Measurements from ENCODE around the gene BRSK1.

Gene BRSK1

GRCh38 chr19:55339105-55339888, 55.5 kb downstream of the BRSK1 start, which contains the start of gene KMT5C:
KMT5C (plus strand) TSS chr19:55339876; CDS start chr19:55341937, 2,061 bp downstream.
- DNase-seq, result peak; percentile 100

GRCh38 chr19:55339889-55340783, 56.3 kb downstream of the BRSK1 start:
- peak in 1 of 2 experiments; percentile 33 for DNase-seq

DNA sequence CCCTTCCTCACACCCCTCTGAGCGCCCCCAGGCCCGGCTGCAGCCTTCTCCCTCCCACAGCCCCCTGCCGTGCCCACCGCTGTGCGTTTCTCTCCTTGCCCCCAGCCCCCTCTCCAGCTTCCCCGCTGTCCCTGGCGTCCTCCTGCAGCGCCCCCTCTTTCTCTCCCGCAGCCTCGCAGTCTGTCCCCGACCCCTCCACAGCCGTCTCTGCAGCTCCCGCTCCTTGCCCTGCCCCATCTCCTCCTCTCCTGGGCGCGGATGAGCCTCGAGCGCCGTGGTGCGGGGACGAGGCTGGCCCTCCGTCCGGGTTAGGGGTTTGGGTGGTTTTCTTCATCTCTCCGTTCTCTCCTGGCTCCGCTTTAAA, 57.0 kb downstream of the BRSK1 start:
- DNase-seq, result peak; percentile 29 to 50

GRCh38 chr19:55341171-55341588, 57.4 kb downstream of the BRSK1 start:
- DNase-seq, result peak; percentile 43 to 50

- DNase-seq, result no peak
Measured at GRCh38 chr19:55341595-55342531, 58.1 kb downstream of the BRSK1 start.

GRCh38 chr19:55344444-55344843, 60.6 kb downstream of the BRSK1 start:
- DNase-seq, result no peak

GRCh38 chr19:55345101-55345817, 61.5 kb downstream of the BRSK1 start:
- no peak for DNase-seq

DNA sequence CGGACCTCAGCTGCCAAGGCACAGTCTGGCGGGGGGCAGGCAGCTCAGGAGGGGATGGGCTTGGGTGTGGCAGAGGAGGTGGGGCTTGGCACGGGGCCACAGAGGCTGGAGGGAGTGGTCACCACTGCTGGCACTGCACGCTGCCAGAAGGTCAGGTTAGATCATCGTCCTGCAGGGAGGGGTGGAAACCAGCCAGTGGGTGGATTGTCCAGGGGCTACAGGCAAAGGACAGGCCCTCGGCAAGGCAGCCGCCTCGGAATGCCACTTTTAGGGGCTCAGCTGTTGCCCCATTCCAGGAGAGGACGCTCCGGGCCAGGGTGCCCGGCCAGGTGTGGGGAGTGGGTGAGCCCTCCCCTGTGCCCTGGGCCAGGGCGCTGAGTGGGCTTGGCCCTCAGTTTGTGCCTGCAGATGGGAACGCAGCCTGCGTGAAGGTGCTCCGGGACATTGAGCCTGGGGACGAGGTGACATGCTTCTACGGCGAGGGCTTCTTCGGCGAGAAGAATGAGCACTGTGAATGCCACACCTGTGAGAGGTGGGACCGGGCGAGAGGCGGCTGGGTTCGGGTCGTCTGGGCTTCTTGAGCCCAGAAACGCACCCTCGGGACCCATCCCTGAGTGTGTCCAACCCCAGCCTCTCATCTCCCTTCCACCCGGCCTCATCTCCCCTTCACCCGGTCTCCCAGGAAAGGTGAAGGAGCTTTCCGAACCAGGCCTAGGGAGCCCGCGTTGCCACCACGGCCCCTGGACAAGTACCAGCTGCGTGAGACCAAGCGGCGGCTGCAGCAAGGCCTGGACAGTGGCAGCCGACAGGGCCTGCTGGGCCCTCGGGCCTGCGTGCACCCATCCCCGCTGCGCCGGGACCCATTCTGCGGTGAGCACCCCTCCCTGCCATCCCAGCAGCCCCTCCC, 62.3 kb downstream of the BRSK1 start:
- DNase-seq, result no peak

GRCh38 chr19:55346725-55347441, 63.1 kb downstream of the BRSK1 start:
- no peak for DNase-seq

GRCh38 chr19:55347442-55348009, 63.7 kb downstream of the BRSK1 start:
- DNase-seq, result no peak

DNA sequence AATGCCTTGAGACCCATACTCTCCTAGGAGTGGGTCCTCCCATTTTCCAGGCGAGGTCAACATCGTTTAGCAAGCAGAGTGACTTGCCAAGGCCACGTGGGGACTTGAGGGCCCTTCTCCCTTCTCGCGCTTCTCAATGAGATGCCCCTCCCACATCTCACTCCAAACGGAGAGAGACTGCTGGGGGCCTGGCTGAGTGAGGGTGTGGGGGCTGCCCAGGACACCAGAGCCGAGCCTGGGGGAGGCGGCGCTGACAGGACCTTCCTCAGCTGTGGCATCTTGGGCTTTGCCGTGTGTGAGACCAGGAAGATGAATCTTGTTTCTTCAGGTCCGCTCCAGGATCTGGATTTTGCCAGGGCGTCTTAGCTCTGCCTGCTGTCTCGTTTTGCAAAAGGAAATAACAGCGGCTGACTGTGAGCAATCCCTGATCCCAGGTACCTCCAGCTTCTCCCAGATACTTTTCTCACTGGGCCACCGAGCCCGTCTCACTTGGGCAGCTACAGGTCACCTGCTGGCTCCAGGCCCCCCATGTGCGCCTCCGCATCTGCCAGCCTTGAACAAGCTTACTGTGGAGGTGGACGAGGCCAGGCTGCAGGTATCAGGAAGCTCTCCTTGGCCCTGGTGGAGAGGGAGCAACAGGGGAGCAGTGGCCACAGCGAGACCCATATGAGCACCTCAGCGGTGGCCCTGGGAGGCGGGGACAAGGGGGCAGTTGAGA, 64.7 kb downstream of the BRSK1 start:
- no peak for DNase-seq

- no peak for DNase-seq
Measured at GRCh38 chr19:55350620-55351315, 67.0 kb downstream of the BRSK1 start.

DNA sequence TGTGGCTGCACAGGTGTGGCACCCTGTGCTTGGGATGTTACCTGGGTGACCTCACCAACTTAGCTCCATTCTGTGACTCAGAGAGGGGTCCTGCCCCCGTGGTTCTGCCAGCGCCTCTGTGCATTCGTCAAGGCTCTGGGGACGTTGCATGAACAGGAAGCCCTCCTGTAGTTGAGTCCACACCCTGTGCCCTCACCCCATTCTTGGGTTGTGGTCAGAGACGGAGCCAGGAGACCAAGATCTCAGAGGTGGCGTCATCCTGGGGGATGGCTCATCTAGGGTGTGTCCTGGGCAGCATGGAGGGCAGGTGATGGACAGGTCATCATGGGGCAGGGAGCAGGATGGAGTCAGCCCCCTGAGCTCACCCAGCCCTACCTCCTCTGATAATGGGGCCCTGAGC, 68.2 kb downstream of the BRSK1 start:
- DNase-seq, result no peak

DNA sequence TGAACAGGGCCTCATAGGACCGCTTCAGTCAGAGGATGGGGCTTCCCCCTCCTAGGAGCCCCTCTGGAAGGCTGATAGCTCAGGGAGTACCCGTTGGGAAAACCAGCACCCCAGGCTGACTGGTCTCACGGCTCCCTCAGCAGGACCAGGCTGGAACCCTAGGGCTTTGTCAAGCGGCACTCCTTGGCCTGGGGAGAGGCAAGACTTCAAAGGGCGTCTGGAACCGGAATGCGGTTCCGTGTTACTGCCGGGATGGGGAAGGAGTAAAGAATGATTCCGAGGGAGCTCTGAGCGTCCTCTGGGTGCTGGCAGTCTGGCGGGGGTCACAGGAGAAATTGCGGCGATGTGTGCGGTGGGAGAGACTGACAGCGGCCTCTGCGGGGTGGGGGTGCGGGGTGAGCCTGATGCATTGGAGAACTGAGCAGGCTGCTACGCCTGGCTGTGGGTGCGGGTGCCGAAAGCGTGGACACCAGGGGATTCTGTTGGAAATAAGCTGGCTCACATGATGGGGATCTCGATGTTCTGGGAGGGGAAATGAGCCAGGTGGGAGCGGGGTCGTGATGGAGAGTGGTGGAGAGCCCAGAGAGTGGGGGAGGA, 68.8 kb downstream of the BRSK1 start:
- DNase-seq, result no peak

DNA sequence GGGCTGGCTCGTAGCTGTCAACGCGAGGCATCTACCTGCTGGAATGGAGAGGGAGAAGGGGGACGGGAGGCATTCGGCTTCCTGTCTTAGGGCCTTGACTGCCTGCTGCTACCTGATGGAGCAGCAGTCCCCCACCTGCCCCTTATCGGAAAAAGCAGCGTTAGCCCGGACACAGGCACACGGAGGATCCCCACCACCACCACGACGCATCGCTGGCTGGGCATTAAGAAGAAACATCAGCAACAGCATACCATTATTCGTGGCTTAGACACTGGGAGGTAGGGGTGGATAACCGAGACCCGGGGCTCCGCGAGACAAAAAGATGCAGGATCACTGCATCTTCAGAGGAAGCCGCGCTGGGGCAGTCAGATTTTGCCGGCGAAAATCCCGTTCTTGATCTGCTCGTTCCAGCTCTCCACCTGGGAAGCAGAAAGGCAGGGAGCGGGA, 69.6 kb downstream of the BRSK1 start:
- DNase-seq, result no peak

GRCh38 chr19:55353803-55354697, 70.3 kb downstream of the BRSK1 start:
- DNase-seq, result peak; percentile 45 to 66

GRCh38 chr19:55354698-55355212, 71.0 kb downstream of the BRSK1 start, which contains the start of gene COX6B2:
COX6B2 (minus strand) TSS chr19:55354719; CDS start chr19:55354521, 198 bp downstream.
- no peak for DNase-seq

All from Kasumi-1 (cell line).